ENCODE data around the gene MACROD1. TPM values are rescaled to one million over a fixed set of nuclear protein-coding genes. Genes with fewer than 3 reads are reported as not detected.

Gene MACROD1
- total and polyA plus RNA-seq, 2 of the 13 experiments (the other 11 are each of a cell fraction or from before 2014, with no cell fraction given) = 23.1 to 34.5 TPM

GRCh38 chr11:64185693-64186491, 20.0 kb upstream of the MACROD1 start, which contains the start of gene STIP1:
STIP1 (plus strand) TSS chr11:64186171; CDS start chr11:64186262, 91 bp downstream.
- 0% methylated on average over 9 of the region's 74 CpGs for WGBS (ENCODE audit: low lambda C conversion rate)
- in situ Hi-C loops (cut with HindIII; ENCODE audit: extremely low pct_ligation_motif_present, low pct_unique_long_range_greater_than_20kb) (no loop called here), intact Hi-C loops (cut with micrococcal nuclease; ENCODE audit: unreplicated experiment) (loop anchor here (5.0 to 10.0 kb wide), 2 partner anchors 56 to 119 kb away; partner anchors contain the start of genes CATSPERZ, ESRRA and FKBP2)
- FAIRE-seq (peak; percentile 99), DNase-seq (ENCODE audit: low spot score) (peak; percentile 100), ATAC-seq (peak; percentile 92)
- Histone ChIP-seq H3K27me3 (ENCODE audit: control insufficient read depth in 1 of 2, insufficient read depth in 2 of 2, low read length in 2 of 2) (no peaks in the 10 kb centered on the region), H3K9ac (ENCODE audit: insufficient read depth, low read depth, low read length) (peak within 1 kb of the TSS; percentile 80), H3K36me3 (replicated peaks in 1 of 2; ENCODE audit: control insufficient read depth in 1 of 2, insufficient read depth in 2 of 2, low read length in 2 of 2) (peaks cover 2 to 3% of the 10 kb centered on the region in 2 experiments; a peak in 2 of 5 replicates), H3K79me2 (ENCODE audit: insufficient read depth, low read length) (peaks cover 6% of the 10 kb centered on the region), H2AFZ (ENCODE audit: low read length) (no peak within 1 kb of the TSS), H3K9me3 (ENCODE audit: low read length) (no peaks in the 10 kb centered on the region), H4K20me1 (ENCODE audit: insufficient read depth, low read length) (peaks cover 19% of the 10 kb centered on the region), H3K4me1 (ENCODE audit: insufficient read depth, low read length) (peaks cover 51% of the 10 kb centered on the region), H3K4me2 (ENCODE audit: low read depth, low read length) (peak within 1 kb of the TSS; percentile 88), H3K27ac (ENCODE audit: extremely low read length, insufficient read depth, low read length) (peak within 1 kb of the TSS; percentile 83), H3K4me3 (replicated peaks in 1 of 3; ENCODE audit: insufficient read depth in 1 of 3, low read depth in 2 of 3, low read length in 3 of 3) (peak within 1 kb of the TSS; percentile 60 to 75 (median 60))
- POLR2A ChIA-PET = interaction anchor here (0.6 to 2.7 kb wide), 30 partner anchors 10 to 694 kb away, joined by 3 to 31 read pairs (median 6); partner anchors contain the start of genes BAD, ESRRA, FERMT3 and FKBP2
- no TSS peak for BruUV-seq (replicated peaks)
- CTCF ChIA-PET (ENCODE audit: low intra/inter-chr PET ratio, low total read pairs) = no interaction called here
- TF ChIP-seq CBX5 (CRISPR knock-in tag; IDR thresholded peaks at IDR 0.05; ENCODE audit: borderline replicate concordance) (0 out of 2 replicates have a peak, but pooled peaks have one; percentile 78), FOSL2 (CRISPR knock-in tag; IDR thresholded peaks at IDR 0.05) (0 out of 2 replicates have a peak, but pooled peaks have one; percentile 15), ZNF296 (CRISPR knock-in tag; conservative IDR thresholded peaks at IDR 0.05) (no peak), E2F5 (CRISPR knock-in tag; conservative IDR thresholded peaks at IDR 0.05) (peak; percentile 78), HMGXB4 (CRISPR knock-in tag; IDR thresholded peaks at IDR 0.05; ENCODE audit: borderline replicate concordance in 1 of 2, low read depth in 1 of 2) (peak; percentile 2 to 79; a peak in 1 of 4 replicates), POLR2AphosphoS5 (IDR thresholded peaks at IDR 0.05; ENCODE audit: low read depth, low read length) (peak; percentile 73), ZBTB2 (CRISPR knock-in tag; IDR thresholded peaks at IDR 0.05; ENCODE audit: low read depth) (peak; percentile 66), ATF5 (CRISPR knock-in tag; IDR thresholded peaks at IDR 0.05; ENCODE audit: low read depth) (no peak), ZNF740 (CRISPR knock-in tag; IDR thresholded peaks at IDR 0.05) (peak; percentile 48; the same call in 1 of the 2 replicates), ZZZ3 (CRISPR knock-in tag; IDR thresholded peaks at IDR 0.05; ENCODE audit: borderline replicate concordance) (no peak; the same call in 1 of the 2 replicates), MTF2 (CRISPR knock-in tag; IDR thresholded peaks at IDR 0.05; ENCODE audit: borderline replicate concordance) (no peak), ZNF512 (CRISPR knock-in tag; IDR thresholded peaks at IDR 0.05) (no peak), ZNF34 (CRISPR knock-in tag; IDR thresholded peaks at IDR 0.05; ENCODE audit: borderline replicate concordance) (0 out of 2 replicates have a peak, but pooled peaks have one; percentile 23), ZNF256 (CRISPR knock-in tag; conservative IDR thresholded peaks at IDR 0.05) (no peak)

Data from HepG2 (cell line).